ENCODE measurements around the gene SUCO. TPM values are rescaled to one million over a fixed set of nuclear protein-coding genes. Genes with fewer than 3 reads are reported as not detected.
"Not testable (repeated sequence)": the region's sequence is repeated elsewhere in the genome, so short reads cannot be mapped to it uniquely, and the experiment has no call there.

Gene SUCO
- total RNA-seq, 4 donors from 2014 or later: 18.6 to 26.9 (median 23.4) TPM

- Histone ChIP-seq H3K27ac (no peak overlapping the region), H3K36me3 (no peaks in the 10 kb centered on the region), H3K4me3 (no peak overlapping the region), H3K27me3 (no peaks in the 10 kb centered on the region), H3K4me1 (peaks cover 5 to 34% (median 9%) of the 10 kb centered on the region in 3 donors), H3K9me3 (no peaks in the 10 kb centered on the region)
- intact Hi-C loops (cut with DNase I): no loop called here
- DNase-seq: no peak
- WGBS, 2 donors: 83 to 93% methylated on average over 2 of the region's 2 CpGs
- TF ChIP-seq, protein P1, sequence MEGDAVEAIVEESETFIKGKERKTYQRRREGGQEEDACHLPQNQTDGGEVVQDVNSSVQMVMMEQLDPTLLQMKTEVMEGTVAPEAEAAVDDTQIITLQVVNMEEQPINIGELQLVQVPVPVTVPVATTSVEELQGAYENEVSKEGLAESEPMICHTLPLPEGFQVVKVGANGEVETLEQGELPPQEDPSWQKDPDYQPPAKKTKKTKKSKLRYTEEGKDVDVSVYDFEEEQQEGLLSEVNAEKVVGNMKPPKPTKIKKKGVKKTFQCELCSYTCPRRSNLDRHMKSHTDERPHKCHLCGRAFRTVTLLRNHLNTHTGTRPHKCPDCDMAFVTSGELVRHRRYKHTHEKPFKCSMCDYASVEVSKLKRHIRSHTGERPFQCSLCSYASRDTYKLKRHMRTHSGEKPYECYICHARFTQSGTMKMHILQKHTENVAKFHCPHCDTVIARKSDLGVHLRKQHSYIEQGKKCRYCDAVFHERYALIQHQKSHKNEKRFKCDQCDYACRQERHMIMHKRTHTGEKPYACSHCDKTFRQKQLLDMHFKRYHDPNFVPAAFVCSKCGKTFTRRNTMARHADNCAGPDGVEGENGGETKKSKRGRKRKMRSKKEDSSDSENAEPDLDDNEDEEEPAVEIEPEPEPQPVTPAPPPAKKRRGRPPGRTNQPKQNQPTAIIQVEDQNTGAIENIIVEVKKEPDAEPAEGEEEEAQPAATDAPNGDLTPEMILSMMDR (IDR thresholded peaks at IDR 0.05): no peak
- TF ChIP-seq POLR2A (IDR thresholded peaks at IDR 0.05): no peak
Observed at GRCh38 chr1:172494166-172494565, 38.8 kb upstream of the SUCO start.

GRCh38 chr1:172496127-172496526 is 36.8 kb upstream of the SUCO start:
- Histone ChIP-seq H3K27ac (peak overlapping the region in 2 of 4 donors; percentile 38 to 58), H3K4me1 (peaks cover 8 to 53% (median 9%) of the 10 kb centered on the region in 3 donors)
- intact Hi-C loops (cut with DNase I); DNase-seq; H3K9me3 ChIP-seq; H3K27me3 ChIP-seq; H3K4me3 ChIP-seq; H3K36me3 ChIP-seq: not testable (repeated sequence)
- 82 to 92% methylated on average over 5 of the region's 5 CpGs for WGBS, 2 donors

- no peaks in the 10 kb centered on the region for H3K36me3 ChIP-seq
- no peak for TF ChIP-seq POLR2A (IDR thresholded peaks at IDR 0.05)
- TF ChIP-seq, protein P1 (IDR thresholded peaks at IDR 0.05): no peak
- intact Hi-C loops (cut with DNase I): no loop called here
- H3K27me3 ChIP-seq: no peaks in the 10 kb centered on the region
- H3K4me3 ChIP-seq: no peak overlapping the region
- H3K4me1 ChIP-seq: peaks cover 8 to 54% (median 9%) of the 10 kb centered on the region in 3 donors
- DNase-seq: no peak
- H3K27ac ChIP-seq: peak overlapping the region in 2 of 4 donors; percentile 38 to 58
- 16 to 33% methylated on average over 1 of the region's 1 CpG for WGBS, 2 donors
- H3K9me3 ChIP-seq: no peaks in the 10 kb centered on the region
Observed at GRCh38 chr1:172496678-172497077, 36.3 kb upstream of the SUCO start.

GRCh38 chr1:172497230-172497629 is 35.7 kb upstream of the SUCO start:
- H3K27ac ChIP-seq: peak overlapping the region in 3 of 4 donors; percentile 14 to 58 (median 38)
- 20 to 24% methylated on average over 5 of the region's 5 CpGs for WGBS, 2 donors
- DNase-seq: no peak
- no peak overlapping the region for H3K4me3 ChIP-seq
- no peaks in the 10 kb centered on the region for H3K36me3 ChIP-seq
- TF ChIP-seq, protein P1 (IDR thresholded peaks at IDR 0.05): no peak
- no peak for TF ChIP-seq POLR2A (IDR thresholded peaks at IDR 0.05)
- intact Hi-C loops (cut with DNase I): no loop called here
- no peaks in the 10 kb centered on the region for H3K9me3 ChIP-seq
- H3K4me1 ChIP-seq: peaks cover 8 to 54% (median 9%) of the 10 kb centered on the region in 3 donors
- H3K27me3 ChIP-seq: no peaks in the 10 kb centered on the region

DNA sequence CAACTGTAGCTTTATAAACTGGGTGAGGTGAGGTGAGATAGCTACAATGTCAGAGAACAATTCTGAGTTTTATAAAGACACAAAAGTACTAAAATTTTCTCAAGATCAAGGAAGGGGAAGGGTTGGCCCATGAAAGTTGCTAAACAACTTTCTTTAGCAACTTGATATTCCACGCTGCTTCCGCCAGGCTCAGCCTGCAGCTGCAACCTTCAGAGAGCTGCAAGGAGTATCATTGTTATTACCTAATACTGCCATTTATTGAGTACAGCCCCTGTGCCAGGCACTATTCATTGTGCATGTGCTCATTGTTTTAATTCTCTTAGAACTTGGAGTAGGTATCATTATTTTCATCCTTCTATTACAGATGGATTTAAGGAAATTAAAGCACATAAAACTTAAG is 34.1 kb upstream of the SUCO start:
- H3K27me3 ChIP-seq: no peaks in the 10 kb centered on the region
- DNase-seq: no peak
- peaks cover 8 to 54% (median 9%) of the 10 kb centered on the region in 3 donors for H3K4me1 ChIP-seq
- intact Hi-C loops (cut with DNase I): no loop called here
- no peaks in the 10 kb centered on the region for H3K36me3 ChIP-seq
- peak overlapping the region in 3 of 4 donors; percentile 21 to 68 (median 62) for H3K27ac ChIP-seq
- no peak for TF ChIP-seq POLR2A (IDR thresholded peaks at IDR 0.05)
- TF ChIP-seq, protein P1 (IDR thresholded peaks at IDR 0.05): peak in 1 of 6 experiments; percentile 9
- WGBS, 2 donors: 38 to 64% methylated on average over 2 of the region's 2 CpGs
- no peaks in the 10 kb centered on the region for H3K9me3 ChIP-seq
- no peak overlapping the region for H3K4me3 ChIP-seq

DNA sequence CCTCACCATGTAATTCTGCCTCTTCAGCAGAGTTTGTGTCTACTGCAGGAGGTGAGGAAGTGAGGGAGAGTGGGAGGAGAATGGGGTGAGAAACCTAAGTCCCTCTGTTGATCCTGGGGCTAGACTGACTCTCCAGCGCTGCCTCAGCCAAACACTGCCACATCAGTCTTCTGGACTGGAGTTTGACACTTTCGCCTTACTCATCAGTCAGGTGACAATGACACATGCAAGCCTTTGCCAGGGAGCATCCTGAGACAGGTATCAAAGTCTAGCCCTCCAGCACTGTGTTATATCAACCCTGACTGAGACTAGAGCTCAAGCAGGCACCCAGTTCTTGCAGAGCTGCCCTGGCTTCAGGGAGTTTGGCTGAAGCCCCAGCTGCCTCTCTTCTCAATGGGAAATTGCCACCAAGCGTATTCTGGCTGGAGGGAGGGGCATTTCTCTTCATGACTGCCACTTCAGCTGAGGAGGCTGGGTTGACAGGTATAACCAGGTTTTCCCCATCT is 33.3 kb upstream of the SUCO start:
- WGBS, 2 donors: 29 to 30% methylated on average over 1 to 3 of the region's 3 CpGs
- no peaks in the 10 kb centered on the region for H3K36me3 ChIP-seq
- no peak overlapping the region for H3K4me3 ChIP-seq
- intact Hi-C loops (cut with DNase I): no loop called here
- H3K27me3 ChIP-seq: no peaks in the 10 kb centered on the region
- DNase-seq: no peak
- peak overlapping the region in 3 of 4 donors; percentile 47 to 68 (median 62) for H3K27ac ChIP-seq
- no peak for TF ChIP-seq POLR2A (IDR thresholded peaks at IDR 0.05)
- TF ChIP-seq, protein P1 (IDR thresholded peaks at IDR 0.05): no peak
- no peaks in the 10 kb centered on the region for H3K9me3 ChIP-seq
- H3K4me1 ChIP-seq: peaks cover 8 to 54% (median 9%) of the 10 kb centered on the region in 3 donors
